Ascending aorta (tissue), 2 donors: ENCODE data around the gene CHSY1. TPM values are rescaled to one million over a fixed set of nuclear protein-coding genes. Genes with fewer than 3 reads are reported as not detected.

Experiments
- DNase-seq, 2 donors: peaks; one replicate each; pipeline ENCODE4 v3.0.0-alpha.2; 2019; ENCODE audit warnings: low spot score in 2 of 2
- H3K27ac ChIP-seq, 2 donors: fragments of 200-600 bp; sonication (generic); one replicate each; pipeline ENCODE4 v1.5.1; 2016 to 2017; ENCODE audit warnings: mild to moderate bottlenecking in 1 of 2
- H3K27me3 ChIP-seq: fragments of 200-600 bp; sonication (generic); one replicate; pipeline ENCODE4 v1.5.1; 2017
- H3K36me3 ChIP-seq, 2 donors: fragments of 200-600 bp; sonication (generic); one replicate each; pipeline ENCODE4 v1.5.1; 2016
- H3K4me1 ChIP-seq, 2 donors: fragments of 200-600 bp; sonication (generic); one replicate each; pipeline ENCODE4 v1.5.1; 2016 to 2017; ENCODE audit warnings: mild to moderate bottlenecking in 1 of 2
- H3K4me3 ChIP-seq, 2 donors: fragments of 200-600 bp; sonication (generic); one replicate each; pipeline ENCODE4 v1.5.1; 2016 to 2017; ENCODE audit warnings: mild to moderate bottlenecking in 1 of 2
- H3K9me3 ChIP-seq, 2 donors: fragments of 200-600 bp; sonication (generic); one replicate each; pipeline ENCODE4 v1.5.1; 2016
- intact Hi-C: fragments of 100-400 bp; cut with DNase I; formaldehyde crosslinking; loops from one replicate; pipeline ENCODE4 v1.15.1; 2023
- total RNA-seq: library from RNA; depleted of rRNA; stranded (reverse); fragments of >200 nt; gene quantifications from one replicate; pipeline ENCODE4 v1.1.0, GENCODE V29; 2016
- TF ChIP-seq, protein P1 (sequence below), 3 experiments: fragments of 200-600 bp in 2 of 3; fragments of 450-650 bp in 1 of 3; sonication (generic) in 2 of 3; IDR thresholded peaks; one replicate each; pipeline ENCODE4 v1.5.1; 2016 to 2019; ENCODE audit warnings: antibody characterized with exemption in 3 of 3, mild to moderate bottlenecking in 1 of 3, moderate library complexity in 1 of 3

The CHSY1 gene
- total RNA-seq, 1 donor from 2014 or later: 47.4 TPM

DNA sequence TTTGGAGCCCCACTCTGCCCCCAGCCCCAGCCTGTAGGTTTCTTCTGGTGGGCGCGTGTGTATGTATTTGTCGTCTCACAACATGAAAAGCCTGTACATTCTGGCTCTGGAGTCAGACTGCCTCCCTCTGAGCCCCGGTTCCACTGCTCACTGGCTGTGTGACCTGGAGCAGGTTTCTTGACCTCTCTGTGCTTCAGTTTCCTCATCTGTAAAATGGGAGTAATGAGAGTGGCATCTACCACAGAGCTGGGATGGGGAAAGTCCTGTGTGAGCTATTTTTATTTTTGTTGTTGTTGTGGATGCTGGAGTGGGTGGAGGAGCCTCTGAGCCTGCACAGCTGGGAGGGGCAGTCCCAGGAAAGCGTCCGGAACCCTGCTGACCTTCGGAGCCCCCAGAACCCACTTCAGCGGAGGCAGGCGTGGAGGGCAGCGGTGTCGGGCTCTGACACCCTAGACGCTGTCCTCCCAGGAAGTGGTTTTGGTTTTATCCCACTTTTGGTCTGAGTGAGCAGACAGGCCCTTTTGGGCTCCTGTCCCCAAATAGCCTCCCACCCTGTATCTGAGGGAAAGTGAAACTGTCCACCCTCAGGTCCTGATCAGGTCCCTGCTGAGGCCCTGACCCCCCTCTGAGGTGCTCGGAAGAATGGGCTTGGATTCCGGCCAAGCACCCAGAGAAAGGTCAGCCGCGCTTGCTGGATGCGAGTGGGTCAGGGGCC is 103.5 kb downstream of the CHSY1 start:
- intact Hi-C loops: no loop called here
- no peak overlapping the region for H3K27ac ChIP-seq
- H3K4me1 ChIP-seq: no peaks in the 10 kb centered on the region
- TF ChIP-seq, protein P1, sequence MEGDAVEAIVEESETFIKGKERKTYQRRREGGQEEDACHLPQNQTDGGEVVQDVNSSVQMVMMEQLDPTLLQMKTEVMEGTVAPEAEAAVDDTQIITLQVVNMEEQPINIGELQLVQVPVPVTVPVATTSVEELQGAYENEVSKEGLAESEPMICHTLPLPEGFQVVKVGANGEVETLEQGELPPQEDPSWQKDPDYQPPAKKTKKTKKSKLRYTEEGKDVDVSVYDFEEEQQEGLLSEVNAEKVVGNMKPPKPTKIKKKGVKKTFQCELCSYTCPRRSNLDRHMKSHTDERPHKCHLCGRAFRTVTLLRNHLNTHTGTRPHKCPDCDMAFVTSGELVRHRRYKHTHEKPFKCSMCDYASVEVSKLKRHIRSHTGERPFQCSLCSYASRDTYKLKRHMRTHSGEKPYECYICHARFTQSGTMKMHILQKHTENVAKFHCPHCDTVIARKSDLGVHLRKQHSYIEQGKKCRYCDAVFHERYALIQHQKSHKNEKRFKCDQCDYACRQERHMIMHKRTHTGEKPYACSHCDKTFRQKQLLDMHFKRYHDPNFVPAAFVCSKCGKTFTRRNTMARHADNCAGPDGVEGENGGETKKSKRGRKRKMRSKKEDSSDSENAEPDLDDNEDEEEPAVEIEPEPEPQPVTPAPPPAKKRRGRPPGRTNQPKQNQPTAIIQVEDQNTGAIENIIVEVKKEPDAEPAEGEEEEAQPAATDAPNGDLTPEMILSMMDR (IDR thresholded peaks at IDR 0.05): no peak
- no peaks in the 10 kb centered on the region for H3K9me3 ChIP-seq
- no peak for DNase-seq
- no peak overlapping the region for H3K4me3 ChIP-seq
- no peaks in the 10 kb centered on the region for H3K27me3 ChIP-seq
- H3K36me3 ChIP-seq: no peaks in the 10 kb centered on the region

DNA sequence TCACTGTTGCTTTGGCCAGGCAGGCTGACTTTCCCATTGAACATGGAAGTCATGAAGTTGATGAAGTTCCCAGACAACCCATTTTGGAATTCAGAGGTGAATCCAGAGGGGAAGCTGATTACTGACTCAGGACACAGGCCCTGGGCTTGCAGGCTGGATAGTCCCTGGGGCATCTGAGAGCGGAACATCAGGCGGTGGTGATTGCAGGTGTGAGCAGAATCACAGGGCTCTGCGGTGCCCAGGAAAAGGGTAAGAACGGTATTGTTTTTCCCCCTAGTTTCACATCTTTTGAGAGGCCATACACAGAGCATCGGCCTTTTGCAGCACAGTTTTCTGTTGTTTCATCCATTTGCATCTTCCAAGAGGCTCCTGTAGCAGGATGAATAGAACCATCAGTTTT is 104.7 kb downstream of the CHSY1 start:
- DNase-seq: no peak
- Histone ChIP-seq H3K4me3 (no peak overlapping the region), H3K36me3 (no peaks in the 10 kb centered on the region), H3K27me3 (no peaks in the 10 kb centered on the region), H3K27ac (no peak overlapping the region), H3K4me1 (no peaks in the 10 kb centered on the region), H3K9me3 (no peaks in the 10 kb centered on the region)
- TF ChIP-seq, protein P1 (IDR thresholded peaks at IDR 0.05): no peak
- intact Hi-C loops: no loop called here

DNA sequence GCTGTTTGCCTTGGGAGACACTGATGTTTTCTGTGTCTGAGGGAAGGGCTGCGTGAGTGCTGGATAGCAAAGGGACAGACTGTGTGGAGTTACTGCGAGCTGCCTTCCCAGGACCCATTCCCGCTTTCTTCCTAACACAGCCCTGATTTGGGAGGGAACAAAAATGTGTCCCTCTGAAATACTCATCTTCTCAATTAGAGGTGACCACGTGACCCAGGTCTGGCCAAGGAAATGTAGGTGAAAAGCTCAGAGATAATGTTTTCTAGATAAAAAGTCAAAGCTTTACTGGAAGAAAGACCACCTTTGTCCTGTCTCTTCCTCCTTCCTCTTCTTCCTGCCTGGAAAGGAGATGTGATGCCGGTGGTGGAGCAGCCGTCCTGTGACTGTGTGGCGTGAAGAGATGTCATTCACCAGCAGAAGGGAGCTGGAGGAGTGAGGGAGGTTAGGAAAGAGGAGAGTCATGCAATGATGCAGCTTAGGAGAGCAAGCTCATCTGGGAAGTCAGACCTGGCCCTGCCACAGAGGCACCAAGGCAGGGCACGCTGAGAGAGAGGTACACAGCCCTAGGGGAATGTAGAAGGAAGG is 105.6 kb downstream of the CHSY1 start:
- H3K9me3 ChIP-seq: no peaks in the 10 kb centered on the region
- no peaks in the 10 kb centered on the region for H3K27me3 ChIP-seq
- no peaks in the 10 kb centered on the region for H3K4me1 ChIP-seq
- intact Hi-C loops: no loop called here
- no peak overlapping the region for H3K4me3 ChIP-seq
- no peak for DNase-seq
- no peak overlapping the region for H3K27ac ChIP-seq
- TF ChIP-seq, protein P1 (IDR thresholded peaks at IDR 0.05): no peak
- H3K36me3 ChIP-seq: no peaks in the 10 kb centered on the region

DNA sequence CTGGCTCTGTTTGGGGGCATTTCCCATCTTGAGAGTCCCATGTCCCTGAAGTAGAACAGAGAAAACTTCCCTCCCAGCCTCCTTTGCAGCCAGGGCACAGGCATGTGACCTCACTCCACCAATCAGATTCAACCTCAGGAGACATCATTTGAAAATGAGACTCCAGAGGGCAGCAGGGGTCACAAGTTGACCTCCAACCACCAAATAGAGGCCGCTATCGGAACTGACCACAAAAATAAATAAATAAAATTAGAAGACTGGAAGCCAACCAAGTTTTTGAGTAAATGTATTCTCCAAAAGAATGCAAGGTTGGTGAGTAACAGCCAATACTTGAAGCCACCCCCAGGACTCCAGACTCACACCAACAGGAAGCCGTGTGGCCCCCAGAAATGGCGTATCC is 106.5 kb downstream of the CHSY1 start:
- Histone ChIP-seq H3K27ac (no peak overlapping the region), H3K4me1 (peaks cover 0 to under 1% of the 10 kb centered on the region in 2 donors), H3K4me3 (no peak overlapping the region), H3K36me3 (no peaks in the 10 kb centered on the region), H3K27me3 (no peaks in the 10 kb centered on the region), H3K9me3 (no peaks in the 10 kb centered on the region)
- no peak for DNase-seq
- intact Hi-C loops: no loop called here
- TF ChIP-seq, protein P1 (IDR thresholded peaks at IDR 0.05): no peak

DNA sequence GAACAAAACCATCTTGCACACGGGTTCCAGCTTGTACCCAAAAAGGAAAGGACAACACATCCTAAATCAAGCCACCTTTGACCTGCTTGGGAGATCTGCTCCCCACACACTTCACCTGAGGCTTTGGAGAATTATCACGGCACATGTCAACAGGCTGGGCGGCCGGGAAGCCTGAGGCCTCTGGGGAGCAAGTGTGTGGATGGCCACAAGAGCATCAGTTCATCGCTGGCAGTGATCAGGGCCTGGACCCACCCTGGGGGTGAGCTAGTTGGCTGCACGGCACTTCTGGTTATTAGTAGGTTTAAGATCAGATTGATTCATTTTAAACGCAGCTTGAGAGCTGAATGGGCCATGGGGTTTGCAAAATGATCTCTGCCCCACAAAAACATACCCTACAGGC is 108.5 kb downstream of the CHSY1 start:
- Histone ChIP-seq H3K27ac (no peak overlapping the region), H3K27me3 (no peaks in the 10 kb centered on the region), H3K36me3 (no peaks in the 10 kb centered on the region), H3K4me1 (peaks cover 0 to 13% of the 10 kb centered on the region in 2 donors), H3K4me3 (no peak overlapping the region), H3K9me3 (no peaks in the 10 kb centered on the region)
- intact Hi-C loops: no loop called here
- no peak for DNase-seq
- TF ChIP-seq, protein P1 (IDR thresholded peaks at IDR 0.05): no peak
